Activated T-cell treated with anti-CD3 and anti-CD28 coated beads for 48 hours (primary cell): Measurements from ENCODE around the gene DCAF12.

Source experiments
- DNase-seq: peaks from one replicate; pipeline ENCODE4 v3.0.0-alpha.2; 2020; ENCODE audit warnings: low read depth

Gene DCAF12

GRCh38 chr9:34125681-34126206, 754 bp downstream of the DCAF12 start:
- no peak for DNase-seq

DNA sequence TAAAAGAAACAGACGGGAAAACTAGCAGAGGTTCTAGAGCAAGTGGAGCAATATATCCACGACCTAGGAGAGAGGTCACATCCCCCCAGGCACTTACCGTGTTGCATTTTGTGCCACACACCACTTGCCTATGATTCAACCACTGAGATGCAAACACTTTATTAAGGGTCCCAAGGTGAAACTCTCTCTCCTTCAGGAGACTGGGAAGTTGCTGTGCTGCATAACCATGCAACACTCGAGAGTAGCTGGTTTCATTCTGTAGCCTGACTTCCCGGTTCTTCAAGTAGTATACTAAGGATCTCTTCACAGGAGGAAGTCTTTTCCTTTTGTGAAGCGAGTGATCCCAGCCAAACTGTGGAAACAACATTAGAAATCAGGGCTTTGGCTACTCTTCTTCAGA, 1.6 kb downstream of the DCAF12 start:
- DNase-seq, result no peak

DNA sequence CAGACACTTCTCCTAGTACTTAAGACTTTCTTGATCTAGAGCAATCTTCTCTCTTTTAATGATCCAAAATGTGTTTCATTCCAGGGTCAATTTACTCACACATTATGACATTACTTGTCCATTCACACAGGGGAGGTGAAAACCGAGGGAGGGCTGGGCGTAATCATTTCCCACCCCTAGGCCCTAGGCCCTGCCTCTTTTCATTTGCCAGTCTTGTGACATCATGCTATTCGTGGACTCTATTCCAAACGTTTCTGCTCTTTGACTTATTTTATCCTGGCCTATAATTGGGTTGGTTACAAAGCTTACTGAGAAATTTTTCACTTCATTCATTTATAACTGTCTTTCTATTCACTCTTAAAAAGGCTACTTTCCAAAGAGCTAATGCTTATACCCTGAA, 2.4 kb downstream of the DCAF12 start:
- DNase-seq, result no peak

DNA sequence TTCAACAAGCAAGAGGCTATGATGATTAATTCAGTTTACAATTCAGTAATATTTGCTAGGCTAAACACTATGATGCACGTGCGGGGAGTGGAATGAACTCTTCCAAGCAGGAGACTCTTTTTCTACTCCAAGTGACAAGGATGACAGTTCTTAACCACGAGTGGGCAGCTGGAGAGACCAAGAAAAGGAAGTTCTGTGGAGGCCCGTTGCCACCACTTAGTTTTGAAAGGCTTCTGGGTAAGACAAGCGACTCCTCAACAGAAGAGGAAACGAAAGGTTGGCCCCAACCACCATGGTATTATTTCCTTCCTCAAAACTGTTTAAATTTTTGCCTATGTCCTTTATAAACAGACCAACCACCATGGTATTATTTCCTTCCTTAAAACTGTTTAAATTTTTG, 2.8 kb downstream of the DCAF12 start:
- DNase-seq, result no peak

- no peak for DNase-seq
Observed at GRCh38 chr9:34121996-34122395, 4.5 kb downstream of the DCAF12 start.

DNA sequence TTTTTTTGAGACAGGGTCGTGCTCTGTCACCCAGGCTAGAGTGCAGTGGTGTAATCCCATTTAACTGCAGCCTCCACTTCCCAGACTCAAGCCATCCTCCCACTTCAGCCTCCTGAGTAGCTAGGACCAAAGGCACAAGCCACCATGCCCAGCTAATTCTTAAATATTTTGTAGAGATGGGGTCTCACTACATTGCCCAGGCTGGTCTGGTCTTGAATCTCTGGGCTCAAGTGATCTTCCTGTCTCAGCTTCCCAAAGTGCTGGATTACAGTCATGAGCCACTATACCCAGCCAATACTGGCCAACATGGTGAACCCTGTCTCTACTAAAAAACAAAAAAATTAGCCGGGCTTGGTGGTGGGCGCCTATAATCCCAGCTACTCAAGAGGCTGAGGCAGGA, 6.8 kb downstream of the DCAF12 start:
- no peak for DNase-seq

- DNase-seq, result no peak
Observed at GRCh38 chr9:34114436-34114835, 12.1 kb downstream of the DCAF12 start.

GRCh38 chr9:34106110-34106509, 20.4 kb downstream of the DCAF12 start:
- no peak for DNase-seq

- no peak for DNase-seq
Observed at GRCh38 chr9:34102796-34103195, 23.7 kb downstream of the DCAF12 start.

GRCh38 chr9:34098307-34098706, 28.2 kb downstream of the DCAF12 start:
- no peak for DNase-seq

GRCh38 chr9:34097865-34098264, 28.6 kb downstream of the DCAF12 start:
- DNase-seq, result no peak

DNA sequence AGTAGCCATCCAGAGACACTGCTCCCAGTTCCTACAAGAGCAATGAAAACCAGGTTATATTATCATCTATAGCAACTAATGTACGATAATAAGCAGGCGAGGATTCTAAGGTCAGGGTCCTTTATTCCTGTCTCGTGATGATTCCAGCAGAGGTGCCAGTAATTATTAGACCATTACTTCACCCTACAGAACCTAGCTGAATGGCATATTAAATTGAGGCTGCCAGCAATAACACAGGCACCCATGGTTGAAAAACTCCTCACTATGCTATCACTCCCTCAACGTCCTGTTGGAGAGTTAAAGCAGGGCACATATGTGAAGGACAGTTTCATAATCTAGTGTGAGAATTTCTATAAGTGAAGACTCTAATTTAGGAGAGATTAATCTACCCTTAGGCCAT, 29.7 kb downstream of the DCAF12 start:
- DNase-seq, result no peak

GRCh38 chr9:34093578-34093977, 32.9 kb downstream of the DCAF12 start:
- DNase-seq, result no peak

DNA sequence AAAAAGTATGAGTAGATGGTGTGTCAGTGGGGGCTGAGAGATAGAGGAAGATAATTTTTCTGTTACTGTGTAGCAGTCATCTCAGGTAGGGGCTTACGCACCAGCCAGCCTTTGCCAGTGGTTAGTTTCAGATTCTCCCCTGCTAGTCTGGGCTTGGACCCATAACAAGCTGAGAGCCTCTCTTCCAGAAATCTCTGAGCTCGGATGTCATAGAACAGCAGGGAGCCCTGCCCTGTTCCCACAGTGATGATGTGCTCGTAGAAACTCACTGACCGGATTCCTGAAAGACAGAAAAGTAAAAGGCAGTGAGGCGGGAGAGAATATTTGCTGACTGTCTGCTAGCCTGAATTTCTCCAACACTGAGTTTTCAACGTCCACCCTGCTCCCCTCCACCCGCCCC, 37.2 kb downstream of the DCAF12 start:
- DNase-seq, result no peak

GRCh38 chr9:34087370-34087769, 39.1 kb downstream of the DCAF12 start:
- DNase-seq, result no peak

DNA sequence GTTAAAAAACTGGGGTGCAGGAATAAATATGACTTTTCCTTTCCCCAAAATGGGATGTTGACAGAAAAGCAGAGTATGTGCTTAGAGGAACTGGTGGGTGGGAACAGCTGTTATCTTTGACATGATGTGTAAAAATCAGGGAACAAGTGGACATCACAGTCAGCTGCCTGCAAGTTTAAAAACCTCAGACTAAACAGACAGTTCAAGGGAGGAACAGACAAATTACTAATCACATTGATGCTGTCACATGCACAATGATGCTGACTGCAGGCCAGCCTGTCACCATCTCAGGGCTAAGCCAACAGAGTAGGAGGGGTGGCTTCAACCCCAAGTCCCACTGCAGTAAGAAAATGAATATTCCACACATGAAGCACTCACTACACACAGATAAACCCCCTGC, 39.6 kb downstream of the DCAF12 start:
- no peak for DNase-seq

DNA sequence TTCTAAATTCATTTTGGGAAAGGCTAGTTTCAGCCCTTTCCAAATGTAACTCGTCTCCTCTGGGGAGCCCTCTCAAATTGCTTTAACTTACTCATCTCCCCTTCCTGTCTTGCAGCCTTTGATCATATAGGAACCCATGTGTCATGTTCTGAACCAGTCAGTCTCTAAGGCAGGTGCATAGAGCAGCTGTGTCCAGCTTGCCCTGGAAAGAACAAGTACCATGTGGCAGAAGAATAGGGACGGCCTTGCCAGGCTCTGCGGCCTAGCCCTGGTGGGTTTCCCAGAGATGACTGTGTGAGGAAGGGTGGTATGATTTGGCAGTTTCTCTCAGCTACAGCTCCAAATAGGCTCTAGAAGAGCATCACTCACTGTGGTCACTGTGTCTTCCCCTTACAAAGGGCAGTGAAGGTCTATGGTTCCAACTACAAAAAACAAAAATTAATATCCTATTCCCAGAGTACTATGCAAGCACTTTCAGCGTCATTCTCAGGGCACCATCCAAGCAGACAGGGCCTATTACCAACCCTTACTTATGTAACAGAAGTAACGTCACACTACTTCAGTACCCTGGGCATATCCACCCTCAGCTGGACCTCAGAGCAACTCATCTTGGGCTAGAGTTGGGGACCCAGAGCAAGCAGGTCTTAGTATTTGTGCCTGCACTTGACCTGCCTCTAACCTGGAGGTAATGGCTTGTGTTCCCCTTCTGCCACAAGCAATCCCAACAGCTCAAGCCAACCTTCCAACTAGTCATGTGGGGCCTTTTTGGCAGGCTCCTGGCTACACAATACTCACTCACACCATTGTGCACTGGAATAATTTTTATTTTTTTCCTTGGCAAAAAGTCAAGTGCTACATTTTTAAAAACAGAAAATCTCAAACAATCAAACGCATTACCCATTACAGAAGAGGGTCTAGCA, 40.7 kb downstream of the DCAF12 start:
- no peak for DNase-seq

DNA sequence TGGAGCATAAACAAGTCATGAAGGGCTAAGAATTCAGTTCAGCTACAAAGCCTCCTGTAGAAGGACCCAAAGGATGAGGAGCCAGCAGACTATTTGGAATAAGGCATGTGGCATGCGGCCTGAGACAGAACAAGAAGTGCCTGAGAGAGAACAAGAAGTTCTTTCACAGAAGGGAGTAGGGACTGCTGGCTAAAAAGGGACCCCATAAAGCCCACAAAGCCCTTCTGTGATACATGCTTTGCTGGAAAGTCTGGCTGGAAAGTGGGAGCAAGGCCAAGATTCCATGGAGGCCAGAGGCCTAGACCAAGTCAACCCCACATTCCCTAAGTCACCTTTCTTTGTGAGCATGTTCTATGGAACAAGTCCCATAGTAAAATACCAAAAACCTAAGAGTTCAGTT, 41.9 kb downstream of the DCAF12 start:
- DNase-seq, result no peak

- no peak for DNase-seq
Observed at GRCh38 chr9:34079181-34079580, 47.3 kb downstream of the DCAF12 start.

DNA sequence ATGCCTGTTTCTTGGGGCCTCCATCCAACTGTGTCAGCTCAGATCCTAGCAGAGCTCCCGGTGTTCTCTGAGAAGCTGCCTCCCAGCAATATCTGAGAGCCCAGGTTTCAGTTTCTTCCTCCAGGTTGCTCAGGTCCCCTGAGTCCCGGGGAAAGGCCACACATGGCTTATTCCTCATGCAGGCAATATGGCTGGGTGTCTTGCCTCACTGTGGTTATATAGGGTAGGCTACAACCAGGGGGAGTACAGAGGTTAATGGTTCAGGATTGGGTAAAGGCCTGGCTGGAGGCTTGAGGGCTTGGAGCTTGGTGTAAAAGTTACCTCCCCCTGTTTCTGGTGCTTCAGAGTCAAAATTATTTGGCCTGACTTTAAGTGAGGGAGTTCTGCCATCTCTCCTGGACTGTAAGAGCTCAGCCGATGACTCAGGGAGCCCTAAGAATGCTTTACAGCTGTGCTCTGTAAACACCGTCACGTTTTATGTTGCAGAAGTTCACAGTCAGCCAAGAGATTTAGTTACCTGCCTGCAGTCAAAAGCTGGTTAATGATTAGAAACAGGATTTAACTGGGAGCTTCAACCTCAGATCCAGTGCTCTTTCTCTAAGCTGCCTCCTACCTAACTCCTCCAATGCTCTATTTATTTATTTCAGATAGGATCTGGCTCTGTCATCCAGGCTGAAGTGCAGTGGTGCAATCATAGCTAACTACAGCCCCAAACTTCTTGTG, 53.5 kb downstream of the DCAF12 start:
- DNase-seq, result no peak

- DNase-seq, result no peak
Observed at GRCh38 chr9:34072410-34072809, 54.1 kb downstream of the DCAF12 start.

GRCh38 chr9:34070606-34071324, 55.7 kb downstream of the DCAF12 start:
- no peak for DNase-seq

GRCh38 chr9:34069831-34070230, 56.7 kb downstream of the DCAF12 start:
- DNase-seq, result no peak
